Measurements from ENCODE around the gene MRPL34. TPM values are rescaled to one million over a fixed set of nuclear protein-coding genes. Genes with fewer than 3 reads are reported as not detected.
A peak's percentile ranks its signal among the peaks of the same experiment; 100 is the strongest.

Gene MRPL34
- total RNA-seq, 4 donors from 2014 or later, result 145 to 369 (median 249) TPM

GRCh38 chr19:17335575-17335974, 29.9 kb downstream of the MRPL34 start:
- intact Hi-C loops (cut with DNase I; ENCODE audit: low total_unique reads) (loop anchor here (2.0 to 10.0 kb wide), 3 partner anchors 69 to 219 kb away; partner anchors contain the start of genes BABAM1, COLGALT1 and PGLS), in situ Hi-C loops (cut with MboI; ENCODE audit: low sequenced_read_pairs in 4 of 4) (no loop called here)
- H3K4me1 ChIP-seq, result peaks cover 22 to 24% of the 10 kb centered on the region in 2 donors
- ATAC-seq (no peak), DNase-seq (no peak)
- no peaks in the 10 kb centered on the region for H3K9me3 ChIP-seq
- H3K4me3 ChIP-seq, result peak overlapping the region in 2 of 4 donors; percentile 70 to 100
- H3K27ac ChIP-seq, result peak overlapping the region; percentile 82 to 93 (median 92)
- H3K27me3 ChIP-seq, result no peaks in the 10 kb centered on the region
- H3K36me3 ChIP-seq, result peaks cover 0 to 7% of the 10 kb centered on the region in 2 donors
- TF ChIP-seq, protein P1, sequence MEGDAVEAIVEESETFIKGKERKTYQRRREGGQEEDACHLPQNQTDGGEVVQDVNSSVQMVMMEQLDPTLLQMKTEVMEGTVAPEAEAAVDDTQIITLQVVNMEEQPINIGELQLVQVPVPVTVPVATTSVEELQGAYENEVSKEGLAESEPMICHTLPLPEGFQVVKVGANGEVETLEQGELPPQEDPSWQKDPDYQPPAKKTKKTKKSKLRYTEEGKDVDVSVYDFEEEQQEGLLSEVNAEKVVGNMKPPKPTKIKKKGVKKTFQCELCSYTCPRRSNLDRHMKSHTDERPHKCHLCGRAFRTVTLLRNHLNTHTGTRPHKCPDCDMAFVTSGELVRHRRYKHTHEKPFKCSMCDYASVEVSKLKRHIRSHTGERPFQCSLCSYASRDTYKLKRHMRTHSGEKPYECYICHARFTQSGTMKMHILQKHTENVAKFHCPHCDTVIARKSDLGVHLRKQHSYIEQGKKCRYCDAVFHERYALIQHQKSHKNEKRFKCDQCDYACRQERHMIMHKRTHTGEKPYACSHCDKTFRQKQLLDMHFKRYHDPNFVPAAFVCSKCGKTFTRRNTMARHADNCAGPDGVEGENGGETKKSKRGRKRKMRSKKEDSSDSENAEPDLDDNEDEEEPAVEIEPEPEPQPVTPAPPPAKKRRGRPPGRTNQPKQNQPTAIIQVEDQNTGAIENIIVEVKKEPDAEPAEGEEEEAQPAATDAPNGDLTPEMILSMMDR (IDR thresholded peaks at IDR 0.05 in 4 of 5, conservative IDR thresholded peaks at IDR 0.05 in 1 of 5), result no peak
- TF ChIP-seq POLR2A (IDR thresholded peaks at IDR 0.05), result no peak

DNA sequence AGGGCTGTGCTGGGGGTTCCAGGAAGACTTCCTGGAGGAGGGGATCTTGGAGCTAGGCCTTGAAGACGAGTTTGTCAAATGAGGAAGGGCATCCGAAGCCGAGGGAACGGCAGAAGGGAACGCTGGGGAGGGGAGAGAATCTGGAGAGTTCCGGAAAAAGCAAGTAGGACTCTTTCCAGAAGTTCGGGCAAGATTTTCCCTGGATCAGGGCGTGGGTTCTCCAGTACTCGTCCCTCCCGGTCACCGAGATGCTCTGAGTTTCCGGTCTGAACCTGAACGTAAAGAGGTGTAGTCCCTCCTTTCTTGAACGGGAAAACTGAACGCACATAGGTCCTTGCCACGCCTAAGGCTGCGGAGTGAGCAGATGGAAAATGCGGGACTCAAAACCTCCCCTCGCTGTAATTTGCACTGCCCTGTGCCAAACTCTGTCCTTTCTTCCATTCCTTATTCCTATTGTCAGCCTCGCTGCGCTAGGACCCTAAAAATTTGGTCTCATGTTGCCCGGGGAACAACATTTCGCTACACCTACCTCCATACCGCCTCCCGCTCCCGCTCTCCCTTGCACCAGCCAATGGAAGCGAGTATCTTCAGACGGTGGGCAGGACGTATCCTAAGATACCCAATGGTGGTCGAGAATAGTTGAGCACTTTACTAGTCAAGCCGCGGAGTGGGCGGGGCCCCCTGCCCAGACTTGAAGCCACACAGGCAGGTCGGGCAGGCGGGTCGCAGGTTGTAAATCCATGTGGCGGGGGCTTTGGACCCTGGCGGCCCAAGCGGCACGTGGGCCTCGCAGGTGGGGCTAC, 31.4 kb downstream of the MRPL34 start, which contains the start of gene GTPBP3:
Gene GTPBP3, plus strand, starts transcription at position 682 of the 803 bp plus-strand sequence. Its CDS starts 59 bp downstream, at position 741.
- in situ Hi-C loops (cut with MboI; ENCODE audit: low sequenced_read_pairs in 4 of 4), result no loop called here

DNA sequence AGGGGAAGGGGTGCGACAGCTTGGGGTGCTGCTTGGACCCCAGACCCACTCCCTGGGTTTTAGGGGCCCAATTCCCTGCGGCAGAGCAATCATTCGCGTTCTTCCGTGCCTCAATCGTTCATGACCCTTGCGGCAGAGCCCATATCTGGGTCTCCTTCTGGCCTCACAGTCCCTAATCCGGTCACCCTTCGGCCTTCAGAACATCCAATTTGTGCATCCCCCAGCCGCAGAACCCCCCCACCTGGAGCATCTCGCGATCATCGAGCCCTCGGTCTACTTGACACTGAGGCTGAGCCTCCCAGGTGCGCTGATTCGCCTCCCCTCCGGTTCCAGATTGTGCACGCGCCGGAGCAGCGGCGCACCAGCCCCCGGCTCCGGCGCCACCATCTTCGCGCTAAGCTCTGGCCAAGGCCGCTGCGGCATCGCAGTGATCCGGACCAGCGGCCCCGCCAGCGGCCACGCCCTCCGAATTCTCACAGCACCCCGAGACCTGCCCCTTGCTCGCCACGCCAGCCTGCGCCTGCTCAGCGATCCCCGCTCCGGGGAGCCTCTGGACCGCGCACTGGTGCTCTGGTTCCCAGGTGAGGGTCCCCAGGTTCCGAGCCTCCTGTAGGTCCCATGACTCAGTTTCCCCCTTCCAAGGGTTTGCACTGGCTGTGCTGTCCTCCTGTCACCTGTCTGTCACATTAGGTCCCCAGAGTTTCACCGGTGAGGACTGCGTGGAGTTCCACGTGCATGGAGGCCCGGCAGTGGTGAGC, 32.2 kb downstream of the MRPL34 start:
- Histone ChIP-seq H3K27ac (peak overlapping the region; percentile 82 to 93 (median 92)), H3K9me3 (no peaks in the 10 kb centered on the region), H3K36me3 (peaks cover 0 to 16% of the 10 kb centered on the region in 2 donors), H3K4me3 (peak overlapping the region; percentile 79 to 100 (median 90)), H3K4me1 (peaks cover 22 to 24% of the 10 kb centered on the region in 2 donors), H3K27me3 (no peaks in the 10 kb centered on the region)
- no peak for DNase-seq
- intact Hi-C loops (cut with DNase I; ENCODE audit: low total_unique reads) (loop anchor here (1.0 to 10.0 kb wide), 5 partner anchors 29 to 217 kb away; partner anchors contain the start of genes COLGALT1, DDA1, PGLS and USE1), in situ Hi-C loops (cut with MboI; ENCODE audit: low sequenced_read_pairs in 4 of 4) (no loop called here)
- ATAC-seq, result no peak
- TF ChIP-seq, protein P1 (IDR thresholded peaks at IDR 0.05 in 4 of 5, conservative IDR thresholded peaks at IDR 0.05 in 1 of 5), result no peak
- no peak for TF ChIP-seq POLR2A (IDR thresholded peaks at IDR 0.05)

More for the DNA sequence above, 31.4 kb downstream of the MRPL34 start, which contains the start of gene GTPBP3:
- peaks cover 22 to 24% of the 10 kb centered on the region in 2 donors for H3K4me1 ChIP-seq
- H3K36me3 ChIP-seq, result peaks cover 0 to 16% of the 10 kb centered on the region in 2 donors
- no peaks in the 10 kb centered on the region for H3K27me3 ChIP-seq
- TF ChIP-seq, protein P1 (IDR thresholded peaks at IDR 0.05 in 4 of 5, conservative IDR thresholded peaks at IDR 0.05 in 1 of 5), result no peak
- peak in 1 of 2 donors; percentile 26 for TF ChIP-seq POLR2A (IDR thresholded peaks at IDR 0.05)
- H3K4me3 ChIP-seq, result peak within 1 kb of the TSS; percentile 79 to 100 (median 90)
- H3K9me3 ChIP-seq, result no peaks in the 10 kb centered on the region
- DNase-seq, result peak; percentile 94 to 97
- intact Hi-C loops (cut with DNase I; ENCODE audit: low total_unique reads), result loop anchor here (1.0 to 10.0 kb wide), 5 partner anchors 28 to 218 kb away; partner anchors contain the start of genes COLGALT1, DDA1, PGLS and USE1
- peak within 1 kb of the TSS; percentile 82 to 93 (median 92) for H3K27ac ChIP-seq
- ATAC-seq, result peak; percentile 94 to 96

DNA sequence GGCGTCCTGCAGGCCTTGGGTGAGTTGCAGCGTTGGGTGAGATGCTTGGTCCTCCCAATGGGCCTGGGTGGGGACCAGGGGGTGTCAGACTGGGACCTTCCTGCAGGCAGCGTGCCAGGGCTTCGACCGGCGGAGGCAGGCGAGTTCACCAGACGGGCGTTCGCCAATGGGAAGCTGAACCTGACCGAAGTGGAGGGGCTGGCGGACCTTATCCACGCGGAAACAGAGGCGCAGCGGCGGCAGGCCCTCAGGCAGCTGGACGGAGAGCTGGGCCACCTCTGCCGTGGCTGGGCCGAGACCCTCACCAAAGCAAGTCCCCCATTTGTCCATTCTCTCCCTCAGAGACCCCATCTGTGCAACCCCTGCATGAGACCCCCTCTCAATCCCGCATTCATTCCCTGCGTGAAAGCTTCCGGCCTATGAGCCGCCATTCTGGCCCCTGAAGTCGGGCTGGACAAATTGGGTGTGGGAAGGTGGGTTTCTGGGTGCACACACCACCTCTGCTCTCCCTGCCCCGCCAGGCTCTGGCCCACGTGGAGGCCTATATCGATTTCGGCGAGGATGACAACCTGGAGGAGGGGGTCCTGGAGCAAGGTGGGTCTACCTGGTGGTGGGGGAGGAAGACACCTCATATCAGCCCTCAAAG, 32.9 kb downstream of the MRPL34 start:
- in situ Hi-C loops (cut with MboI; ENCODE audit: low sequenced_read_pairs in 4 of 4), result no loop called here
- no peak for ATAC-seq
- no peak for TF ChIP-seq POLR2A (IDR thresholded peaks at IDR 0.05)
- TF ChIP-seq, protein P1 (IDR thresholded peaks at IDR 0.05 in 4 of 5, conservative IDR thresholded peaks at IDR 0.05 in 1 of 5), result no peak
- no peak overlapping the region for H3K27ac ChIP-seq
- H3K4me1 ChIP-seq, result peaks cover 22 to 24% of the 10 kb centered on the region in 2 donors
- no peaks in the 10 kb centered on the region for H3K9me3 ChIP-seq
- intact Hi-C loops (cut with DNase I; ENCODE audit: low total_unique reads), result loop anchor here (5.0 to 10.0 kb wide), 2 partner anchors 174 to 216 kb away; partner anchors contain the start of genes COLGALT1 and PGLS
- no peaks in the 10 kb centered on the region for H3K27me3 ChIP-seq
- no peak for DNase-seq
- H3K4me3 ChIP-seq, result peak overlapping the region; percentile 79 to 100 (median 90)
- peaks cover 0 to 16% of the 10 kb centered on the region in 2 donors for H3K36me3 ChIP-seq
